Ascending aorta (tissue), 2 donors: ENCODE results near the gene ARID1B. TPM values are rescaled to one million over a fixed set of nuclear protein-coding genes. Genes with fewer than 3 reads are reported as not detected.

ENCODE experiments used
- DNase-seq, 2 donors: peaks; one replicate each; pipeline ENCODE4 v3.0.0-alpha.2; 2019; ENCODE audit warnings: low spot score in 2 of 2
- H3K27ac ChIP-seq, 2 donors: fragments of 200-600 bp; sonication (generic); one replicate each; pipeline ENCODE4 v1.5.1; 2016 to 2017; ENCODE audit warnings: mild to moderate bottlenecking in 1 of 2
- H3K27me3 ChIP-seq: fragments of 200-600 bp; sonication (generic); one replicate; pipeline ENCODE4 v1.5.1; 2017
- H3K36me3 ChIP-seq, 2 donors: fragments of 200-600 bp; sonication (generic); one replicate each; pipeline ENCODE4 v1.5.1; 2016
- H3K4me1 ChIP-seq, 2 donors: fragments of 200-600 bp; sonication (generic); one replicate each; pipeline ENCODE4 v1.5.1; 2016 to 2017; ENCODE audit warnings: mild to moderate bottlenecking in 1 of 2
- H3K4me3 ChIP-seq, 2 donors: fragments of 200-600 bp; sonication (generic); one replicate each; pipeline ENCODE4 v1.5.1; 2016 to 2017; ENCODE audit warnings: mild to moderate bottlenecking in 1 of 2
- H3K9me3 ChIP-seq, 2 donors: fragments of 200-600 bp; sonication (generic); one replicate each; pipeline ENCODE4 v1.5.1; 2016
- CTCF ChIP-seq, 3 experiments: fragments of 200-600 bp in 2 of 3; fragments of 450-650 bp in 1 of 3; sonication (generic) in 2 of 3; IDR thresholded peaks; one replicate each; pipeline ENCODE4 v1.5.1; 2016 to 2019; ENCODE audit warnings: antibody characterized with exemption in 3 of 3, mild to moderate bottlenecking in 1 of 3, moderate library complexity in 1 of 3
- intact Hi-C: fragments of 100-400 bp; cut with DNase I; formaldehyde crosslinking; loops from one replicate; pipeline ENCODE4 v1.15.1; 2023
- total RNA-seq: library from RNA; depleted of rRNA; stranded (reverse); fragments of >200 nt; gene quantifications from one replicate; pipeline ENCODE4 v1.1.0, GENCODE V29; 2016

The ARID1B gene
- total RNA-seq, 1 donor from 2014 or later, result 97.9 TPM

DNA sequence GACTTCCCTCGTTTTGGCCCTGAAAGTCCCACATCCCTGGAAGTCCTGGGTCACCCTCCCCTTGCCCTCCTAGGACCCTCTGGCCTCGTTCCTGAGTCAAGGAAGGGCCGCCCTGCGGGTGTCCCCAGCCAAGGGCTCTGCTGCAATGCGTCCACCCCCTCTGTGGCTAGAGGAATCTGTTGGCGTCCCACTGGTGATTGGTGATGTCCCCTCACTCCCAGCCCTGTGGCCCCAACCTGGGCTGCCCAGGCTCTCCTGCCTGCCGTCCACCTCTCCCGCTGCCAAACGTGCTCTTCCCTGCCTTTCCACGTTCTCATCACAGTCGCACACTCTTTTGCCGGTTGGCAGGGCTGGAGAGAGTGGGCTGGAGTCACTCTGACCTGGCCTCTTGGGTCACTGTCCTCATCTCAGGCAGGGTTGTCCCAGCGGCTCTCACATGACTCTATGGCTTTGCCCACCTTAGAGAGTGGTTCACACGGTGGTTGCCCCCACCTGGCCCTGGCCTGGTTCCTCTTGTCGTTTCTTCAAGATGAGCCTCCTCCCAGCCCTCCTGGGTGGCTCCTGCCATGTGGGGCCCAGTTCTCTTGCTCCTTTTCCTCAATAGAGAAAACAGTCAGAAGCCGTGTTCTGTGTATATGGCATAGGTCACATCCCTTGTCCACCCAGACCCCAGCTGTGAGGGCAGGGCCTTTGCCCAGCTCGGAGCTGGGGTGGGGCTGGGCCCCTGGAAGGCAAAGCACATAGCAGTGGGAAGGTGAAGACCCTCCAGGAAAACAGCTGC, 445.2 kb downstream of the ARID1B start:
- peak in 1 of 2 donors; percentile 62 for DNase-seq
- no peak for TF ChIP-seq CTCF (IDR thresholded peaks at IDR 0.05)
- H3K4me3 ChIP-seq, result no peak overlapping the region
- intact Hi-C loops, result loop anchor here (5.0 kb wide), 1 partner anchor 75 kb away; no protein-coding TSS in a partner anchor
- H3K27me3 ChIP-seq, result no peaks in the 10 kb centered on the region
- no peaks in the 10 kb centered on the region for H3K9me3 ChIP-seq
- peak overlapping the region; percentile 76 to 87 for H3K27ac ChIP-seq
- no peaks in the 10 kb centered on the region for H3K36me3 ChIP-seq
- peaks cover 14 to 63% of the 10 kb centered on the region in 2 donors for H3K4me1 ChIP-seq

GRCh38 chr6:157223021-157223430, 445.8 kb downstream of the ARID1B start:
- H3K4me1 ChIP-seq, result peaks cover 14 to 64% of the 10 kb centered on the region in 2 donors
- H3K36me3 ChIP-seq, result no peaks in the 10 kb centered on the region
- DNase-seq, result peak in 1 of 2 donors; percentile 59
- intact Hi-C loops, result loop anchor here (5.0 kb wide), 1 partner anchor 76 kb away; no protein-coding TSS in a partner anchor
- peak overlapping the region; percentile 76 to 87 for H3K27ac ChIP-seq
- no peaks in the 10 kb centered on the region for H3K9me3 ChIP-seq
- no peak overlapping the region for H3K4me3 ChIP-seq
- TF ChIP-seq CTCF (IDR thresholded peaks at IDR 0.05), result no peak
- no peaks in the 10 kb centered on the region for H3K27me3 ChIP-seq

DNA sequence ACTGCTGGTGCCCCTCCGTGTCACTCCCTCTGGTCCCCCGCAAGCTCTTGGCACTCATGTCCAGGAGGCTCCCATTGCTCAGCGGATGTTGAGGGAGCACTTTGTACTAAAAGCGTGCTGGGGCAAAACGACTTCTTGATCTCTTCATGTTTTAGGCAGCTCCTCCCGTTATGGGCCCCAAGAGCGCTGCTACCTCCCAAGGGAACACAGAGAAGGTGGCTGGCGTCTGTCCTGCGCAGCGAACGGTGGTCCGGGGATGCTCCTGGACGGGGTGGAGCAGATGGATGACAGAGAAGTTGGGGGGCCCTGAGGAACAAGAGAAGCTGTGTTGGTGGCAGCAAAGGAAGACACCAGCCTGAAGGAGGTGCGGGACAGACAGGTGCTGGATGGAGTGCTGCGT, 446.3 kb downstream of the ARID1B start:
- Histone ChIP-seq H3K4me1 (peaks cover 14 to 64% of the 10 kb centered on the region in 2 donors), H3K27ac (peak overlapping the region; percentile 87 to 98), H3K36me3 (no peaks in the 10 kb centered on the region), H3K9me3 (no peaks in the 10 kb centered on the region), H3K27me3 (no peaks in the 10 kb centered on the region), H3K4me3 (no peak overlapping the region)
- peak in 1 of 2 donors; percentile 58 for DNase-seq
- intact Hi-C loops, result loop anchor here (5.0 kb wide), 1 partner anchor 76 kb away; no protein-coding TSS in a partner anchor
- TF ChIP-seq CTCF (IDR thresholded peaks at IDR 0.05), result no peak

GRCh38 chr6:157224178-157224950, 447.2 kb downstream of the ARID1B start:
- peaks cover 14 to 63% of the 10 kb centered on the region in 2 donors for H3K4me1 ChIP-seq
- TF ChIP-seq CTCF (IDR thresholded peaks at IDR 0.05), result no peak

DNA sequence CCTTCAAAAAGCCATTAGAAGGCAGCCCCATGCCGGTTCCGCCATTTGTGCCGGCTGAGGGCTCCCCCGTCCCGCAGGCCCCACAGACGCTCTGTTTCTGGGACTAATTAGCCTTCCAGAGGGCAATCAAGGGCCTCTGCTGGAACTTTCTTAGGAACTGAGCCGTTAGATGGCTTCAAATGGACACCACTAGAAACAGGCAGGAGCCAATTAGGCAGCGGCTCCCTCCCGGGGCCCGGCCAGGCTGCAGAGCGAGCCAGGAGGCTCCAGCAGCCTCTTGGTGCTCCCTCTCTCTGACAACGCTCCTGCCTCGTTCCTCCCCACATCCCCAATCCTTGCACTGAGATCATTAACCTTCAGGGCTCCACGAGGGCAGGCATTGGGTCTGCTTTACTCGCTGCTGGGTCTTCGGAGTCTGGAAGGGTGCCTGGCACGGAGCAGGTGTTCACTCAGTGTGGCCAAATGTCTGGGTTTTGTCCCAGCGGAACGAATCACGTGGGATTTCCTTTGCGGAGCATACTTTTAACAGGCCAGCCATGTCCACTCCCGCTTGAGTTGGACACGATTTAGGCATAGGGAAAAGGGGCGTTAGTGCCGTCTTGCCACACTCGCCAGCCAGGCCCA, 447.9 kb downstream of the ARID1B start:
- peaks cover 18 to 62% of the 10 kb centered on the region in 2 donors for H3K4me1 ChIP-seq

More at GRCh38 chr6:157224178-157224950, 447.2 kb downstream of the ARID1B start:
- no peaks in the 10 kb centered on the region for H3K36me3 ChIP-seq
- no peak overlapping the region for H3K4me3 ChIP-seq
- no peaks in the 10 kb centered on the region for H3K9me3 ChIP-seq
- intact Hi-C loops, result loop anchor here (2.0 to 5.0 kb wide), 2 partner anchors 14 to 77 kb away; no protein-coding TSS in a partner anchor
- DNase-seq, result peak in 1 of 2 donors; percentile 65
- H3K27me3 ChIP-seq, result no peaks in the 10 kb centered on the region
- H3K27ac ChIP-seq, result peak overlapping the region; percentile 97 to 98

More for the DNA sequence above, 447.9 kb downstream of the ARID1B start:
- DNase-seq, result no peak
- H3K27ac ChIP-seq, result peak overlapping the region; percentile 97 to 98
- H3K27me3 ChIP-seq, result no peaks in the 10 kb centered on the region
- intact Hi-C loops, result loop anchor here (2.0 to 5.0 kb wide), 2 partner anchors 14 to 78 kb away; no protein-coding TSS in a partner anchor
- no peaks in the 10 kb centered on the region for H3K36me3 ChIP-seq
- no peak for TF ChIP-seq CTCF (IDR thresholded peaks at IDR 0.05)
- H3K9me3 ChIP-seq, result no peaks in the 10 kb centered on the region
- peak overlapping the region; percentile 20 to 27 for H3K4me3 ChIP-seq
